H1 (cell line): ENCODE measurements around the gene RAP1GAP. TPM values are rescaled to one million over a fixed set of nuclear protein-coding genes. Genes with fewer than 3 reads are reported as not detected.

Experiments
- CTCF ChIA-PET: fragments of 300-600 bp; sonication (Branson Sonifier 250); formaldehyde crosslinking; loops from one replicate; lab custom pipeline; 2021; ENCODE audit not compliant: partially characterized antibody; lab: Charles Lee
- POLR2A ChIA-PET: fragments of 300-600 bp; sonication (Branson Sonifier 250); formaldehyde crosslinking; loops from one replicate; lab custom pipeline; 2021; ENCODE audit warnings: inconsistent platforms; ENCODE audit not compliant: partially characterized antibody; lab: Charles Lee
- DNase-seq, 2 experiments: peaks; one replicate each; pipeline versions ENCODE4 v3.0.0 to v3.0.0-alpha.2; 2010 to 2022; ENCODE audit warnings: low spot score in 2 of 2, low read depth in 1 of 2, mixed read lengths in 1 of 2
- FAIRE-seq: peaks from 2 replicates; lab custom pipeline; 2011; peaks lifted over from hg19 to GRCh38; lab: Jason Lieb, UNC
- H2AFZ ChIP-seq: 2 replicates; pipeline ENCODE4 v1.8.1; 2012; ENCODE audit warnings: low read length, inconsistent platforms
- H2AK5ac ChIP-seq: 2 replicates; pipeline ENCODE4 v1.6.1; 2013; ENCODE audit warnings: low read depth, low read length
- H2BK120ac ChIP-seq: replicated peaks from 2 replicates; pipeline ENCODE3; 2013; ENCODE audit warnings: low read depth, low read length, inconsistent platforms
- H2BK12ac ChIP-seq: 2 replicates; pipeline ENCODE4 v1.6.1; 2013; ENCODE audit warnings: low read depth, low read length
- H2BK15ac ChIP-seq: 2 replicates; pipeline ENCODE4 v1.6.1; 2013; ENCODE audit warnings: low read length
- H2BK20ac ChIP-seq: 2 replicates; pipeline ENCODE4 v1.6.1; 2013; ENCODE audit warnings: low read length
- H2BK5ac ChIP-seq: 2 replicates; pipeline ENCODE4 v1.6.1; 2013; ENCODE audit warnings: low read depth, low read length
- H3K14ac ChIP-seq: 2 replicates; pipeline ENCODE4 v1.6.1; 2013; ENCODE audit warnings: inconsistent platforms; ENCODE audit not compliant: insufficient read length
- H3K18ac ChIP-seq: 2 replicates; pipeline ENCODE4 v1.6.1; 2013; ENCODE audit warnings: low read length; ENCODE audit errors: extremely low read depth
- H3K23ac ChIP-seq: 2 replicates; pipeline ENCODE4 v1.6.1; 2013; ENCODE audit warnings: inconsistent platforms; ENCODE audit not compliant: insufficient read length
- H3K23me2 ChIP-seq: 2 replicates; pipeline ENCODE4 v1.6.1; 2013; ENCODE audit warnings: low read depth, low read length
- H3K27ac ChIP-seq: 2 replicates; pipeline ENCODE4 v1.6.1; 2011; ENCODE audit warnings: low read depth, low read length, inconsistent platforms
- H3K27me3 ChIP-seq, 4 experiments: replicated peaks in 1 of 4; 1 replicate in 1 of 4; 2 replicates in 3 of 4; pipeline versions ENCODE4 v1.6.1 to v1.8.1; 2011 to 2013; ENCODE audit warnings: low read length in 3 of 4, mild to moderate bottlenecking in 3 of 4, inconsistent platforms in 2 of 4, mixed read lengths in 2 of 4, moderate library complexity in 1 of 4; ENCODE audit not compliant: control insufficient read depth in 3 of 4, insufficient read depth in 3 of 4; ENCODE audit errors: extremely low read depth in 1 of 4
- H3K36me3 ChIP-seq, 4 experiments: 2 replicates each; pipeline versions ENCODE4 v1.6.1 to v1.8.1; 2011 to 2013; ENCODE audit warnings: mild to moderate bottlenecking in 4 of 4, low read length in 3 of 4, moderate library complexity in 2 of 4, control low read depth in 1 of 4, inconsistent platforms in 1 of 4; ENCODE audit not compliant: insufficient read depth in 4 of 4, control insufficient read depth in 2 of 4
- H3K4ac ChIP-seq: replicated peaks from 2 replicates; pipeline ENCODE3; 2013; ENCODE audit warnings: low read length, low read depth, mixed read lengths, inconsistent platforms; ENCODE audit not compliant: insufficient read length
- H3K4me1 ChIP-seq, 4 experiments: replicated peaks in 1 of 4; 1 replicate in 1 of 4; 2 replicates in 3 of 4; pipeline versions ENCODE4 v1.6.1 to v1.8.1; 2011 to 2013; ENCODE audit warnings: low read length in 3 of 4, inconsistent platforms in 2 of 4, mixed read lengths in 1 of 4; ENCODE audit not compliant: insufficient read depth in 4 of 4, control insufficient read depth in 3 of 4
- H3K4me2 ChIP-seq, 2 experiments: 2 replicates each; pipeline versions ENCODE4 v1.6.1 to v1.8.1; 2011 to 2013; ENCODE audit warnings: low read depth in 2 of 2, low read length in 2 of 2, control low read depth in 1 of 2, inconsistent platforms in 1 of 2, mild to moderate bottlenecking in 1 of 2; ENCODE audit not compliant: insufficient read depth in 1 of 2
- H3K4me3 ChIP-seq, 4 experiments: fragments of 200-600, 300-600 bp in 1 of 4; sonication (generic), shearing (Covaris generic), sonication (Bioruptor Twin) in 1 of 4; 2 replicates each; pipeline versions ENCODE4 v1.5.1 to v1.8.1; 2011 to 2016; ENCODE audit warnings: low read length in 4 of 4, low read depth in 3 of 4, control low read depth in 2 of 4, inconsistent platforms in 2 of 4, mild to moderate bottlenecking in 2 of 4, mixed read lengths in 1 of 4, moderate library complexity in 1 of 4; ENCODE audit not compliant: insufficient read depth in 2 of 4; ENCODE audit errors: extremely low read depth in 1 of 4
- H3K56ac ChIP-seq: replicated peaks from 2 replicates; pipeline ENCODE3; 2013; ENCODE audit warnings: low read depth, mild to moderate bottlenecking, mixed read lengths, low read length, inconsistent platforms; ENCODE audit not compliant: insufficient read length
- H3K79me1 ChIP-seq: 2 replicates; pipeline ENCODE4 v1.6.1; 2013; ENCODE audit warnings: low read depth, low read length, control low read depth
- H3K79me2 ChIP-seq, 2 experiments: 2 replicates each; pipeline versions ENCODE4 v1.6.1 to v1.8.1; 2012 to 2013; ENCODE audit warnings: low read length in 2 of 2, mild to moderate bottlenecking in 2 of 2, inconsistent platforms in 1 of 2; ENCODE audit not compliant: insufficient read depth in 2 of 2, control insufficient read depth in 1 of 2
- H3K9ac ChIP-seq, 4 experiments: replicated peaks in 1 of 4; 1 replicate in 1 of 4; 2 replicates in 3 of 4; pipeline versions ENCODE4 v1.6.1 to v1.8.1; 2011 to 2013; ENCODE audit warnings: low read depth in 3 of 4, low read length in 3 of 4, control low read depth in 2 of 4, mild to moderate bottlenecking in 2 of 4, moderate library complexity in 2 of 4, inconsistent platforms in 1 of 4; ENCODE audit errors: extremely low read depth in 1 of 4
- H3K9me3 ChIP-seq, 2 experiments: 2 replicates each; pipeline versions ENCODE4 v1.6.1 to v1.8.1; 2012 to 2013; ENCODE audit warnings: mild to moderate bottlenecking in 2 of 2, moderate library complexity in 2 of 2, control low read depth in 1 of 2, inconsistent platforms in 1 of 2, low read depth in 1 of 2, low read length in 1 of 2, mixed read lengths in 1 of 2; ENCODE audit not compliant: insufficient read depth in 2 of 2
- H4K20me1 ChIP-seq, 2 experiments: replicated peaks in 1 of 2; 2 replicates each; pipeline versions ENCODE3 to v1.8.1; 2011 to 2013; ENCODE audit warnings: inconsistent platforms in 2 of 2, low read length in 2 of 2, mild to moderate bottlenecking in 1 of 2; ENCODE audit not compliant: insufficient read depth in 2 of 2, control insufficient read depth in 1 of 2
- H4K5ac ChIP-seq: 2 replicates; pipeline ENCODE4 v1.6.1; 2013; ENCODE audit warnings: low read length, low read depth, mixed read lengths, inconsistent platforms; ENCODE audit not compliant: insufficient read length
- H4K8ac ChIP-seq: 2 replicates; pipeline ENCODE4 v1.8.0; 2013; ENCODE audit warnings: mild to moderate bottlenecking, moderate library complexity, low read length, inconsistent platforms; ENCODE audit not compliant: insufficient read depth; ENCODE audit errors: extremely low read depth
- H4K91ac ChIP-seq: replicated peaks from 2 replicates; pipeline ENCODE3; 2013; ENCODE audit warnings: low read length, mixed read lengths, inconsistent platforms; ENCODE audit not compliant: insufficient read length
- BACH1 ChIP-seq: IDR thresholded peaks from 2 replicates; pipeline ENCODE4 v1.6.1; 2012; ENCODE audit warnings: low read length, improper control_type of control experiment
- BRCA1 ChIP-seq: IDR thresholded peaks from 2 replicates; pipeline ENCODE4 v1.6.1; 2012; ENCODE audit warnings: low read depth, low read length, improper control_type of control experiment
- EGR1 ChIP-seq: IDR thresholded peaks from 2 replicates; pipeline ENCODE4 v1.6.1; 2011; ENCODE audit warnings: low read depth, low read length, borderline replicate concordance
- GABPA ChIP-seq: IDR thresholded peaks from 2 replicates; pipeline ENCODE4 v1.6.1; 2011; ENCODE audit warnings: mild to moderate bottlenecking, low read length, moderate library complexity, borderline replicate concordance; ENCODE audit not compliant: insufficient read depth
- HDAC6 ChIP-seq: IDR thresholded peaks from one replicate; pipeline ENCODE4 v1.7.1; 2012; ENCODE audit warnings: low read depth, mild to moderate bottlenecking, inconsistent platforms, low read length, moderate library complexity
- MAFK ChIP-seq: IDR thresholded peaks from 2 replicates; pipeline ENCODE4 v1.6.1; 2012; ENCODE audit warnings: low read depth, mild to moderate bottlenecking, improper control_type of control experiment, low read length
- POLR2A ChIP-seq, 2 experiments: IDR thresholded peaks; 1 replicate in 1 of 2; 2 replicates in 1 of 2; pipeline ENCODE4 v1.6.1; 2011; ENCODE audit warnings: low read depth in 2 of 2, low read length in 2 of 2, mild to moderate bottlenecking in 2 of 2; ENCODE audit errors: control extremely low read depth in 1 of 2
- RAD21 ChIP-seq, 2 experiments: IDR thresholded peaks in 1 of 2; conservative IDR thresholded peaks in 1 of 2; 2 replicates each; pipeline ENCODE4 v1.6.1; 2011; ENCODE audit warnings: low read depth in 2 of 2, low read length in 2 of 2, improper control_type of control experiment in 1 of 2, inconsistent platforms in 1 of 2, mild to moderate bottlenecking in 1 of 2, moderate library complexity in 1 of 2
- SP1 ChIP-seq: IDR thresholded peaks from 2 replicates; pipeline ENCODE4 v1.6.1; 2011; ENCODE audit warnings: low read depth, low read length
- ZNF274 ChIP-seq: IDR thresholded peaks from 2 replicates; pipeline ENCODE4 v1.7.0; 2012; ENCODE audit warnings: low read length, borderline replicate concordance; ENCODE audit errors: extremely low read depth
- WGBS, 2 experiments: shearing (Covaris generic) in 1 of 2; methylation state at CpG; one replicate each; pipeline versions ENCODE4 v1.1.6 to v1.1.7; 2013 to 2015; ENCODE audit warnings: low lambda C conversion rate in 2 of 2, mixed read lengths in 2 of 2, inconsistent platforms in 1 of 2, low coverage in 1 of 2, missing lambda C conversion rate in 1 of 2; ENCODE audit not compliant: insufficient replicate concordance in 2 of 2, insufficient coverage in 1 of 2, insufficient read length in 1 of 2; ENCODE audit errors: extremely low coverage in 1 of 2, missing lambda C conversion rate in 1 of 2; 5-methylcytosine and 5-hydroxymethylcytosine counted together
- polyA plus RNA-seq, 7 experiments: library from polyadenylated mRNA; depleted of rRNA in 3 of 7; stranded (reverse) in 5 of 7; unstranded in 2 of 7; fragments of >200 nt in 5 of 7; fragments of 200-250 nt in 2 of 7; gene quantifications; 1 replicate in 5 of 7; 2 replicates in 1 of 7; 4 replicates in 1 of 7; pipeline versions ENCODE4 v1.2.1 to v1.2.3, GENCODE V29; 2011 to 2013; ENCODE audit warnings: missing spikeins in 2 of 7, mixed read lengths in 2 of 7
- total RNA-seq: library from RNA; stranded (reverse); fragmentation: NEBNext Ultra II Directional; extraction: Animal tissue kit (Norgen Biotek cat#: 25700); gene quantifications from 2 replicates; pipeline ENCODE4 v1.2.1, GENCODE V29; 2021
- TF ChIP-seq, protein P1 (sequence below): IDR thresholded peaks from 2 replicates; pipeline ENCODE4 v1.6.1; 2012; ENCODE audit warnings: inconsistent platforms

The RAP1GAP gene
- total and polyA plus RNA-seq, 2 of the 8 experiments (the other 6 are each of a cell fraction or from before 2014, with no cell fraction given), result 8.4 TPM

DNA sequence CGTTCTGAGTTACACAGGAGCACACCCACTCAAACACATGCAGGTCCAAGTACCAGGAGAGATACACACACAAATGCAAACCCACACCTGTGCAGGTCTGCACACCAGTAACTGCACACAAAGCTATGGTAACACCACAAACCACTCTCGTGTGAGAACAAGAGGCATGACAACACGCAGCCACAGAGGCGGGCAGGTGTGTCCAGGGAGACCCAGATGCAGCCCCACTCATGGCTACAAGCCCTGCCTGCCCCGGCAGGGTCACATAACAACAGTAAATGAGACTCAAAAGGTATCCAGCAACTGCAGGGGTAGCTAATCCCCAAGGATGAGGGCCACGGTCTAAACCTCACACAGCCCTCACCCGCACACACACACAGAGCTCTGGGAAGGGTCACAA is 48.1 kb downstream of the RAP1GAP start:
- Histone ChIP-seq H3K9me3 (no peaks in the 10 kb centered on the region), H2BK20ac (no peak overlapping the region), H2AFZ (no peak overlapping the region), H2BK15ac (0 out of 2 replicates have a peak overlapping the region, but pooled peaks have one; percentile 36), H2BK5ac (no peak overlapping the region), H3K4me3 (no peak overlapping the region), H3K36me3 (no peaks in the 10 kb centered on the region), H4K91ac (no peak overlapping the region), H3K4me1 (peaks cover 0 to 23% (median 17%) of the 10 kb centered on the region in 4 experiments; a peak in 6 of 7 replicates), H3K56ac (no peak overlapping the region), H4K8ac (no peak overlapping the region), H3K4me2 (peak overlapping the region in 1 of 2 experiments; percentile 68; a peak in 1 of 4 replicates), H2BK12ac (peak overlapping the region; percentile 19; the same call in 1 of the 2 replicates), H3K14ac (no peak overlapping the region), H3K27ac (no peak overlapping the region), H3K18ac (no peak overlapping the region), H4K5ac (no peak overlapping the region), H2AK5ac (no peak overlapping the region; the same call in 1 of the 2 replicates), H4K20me1 (peaks cover 3 to 13% of the 10 kb centered on the region in 2 experiments), H3K27me3 (peaks cover 0 to 26% (median 13%) of the 10 kb centered on the region in 4 experiments; a peak in 5 of 7 replicates)
- CTCF ChIA-PET, result interaction anchor here (0.6 to 1.6 kb wide), 5 partner anchors 10 to 50 kb away, joined by 3 to 7 read pairs (median 3); no protein-coding TSS in a partner anchor
- POLR2A ChIA-PET, result interaction anchor here (1.0 to 2.9 kb wide), 3 partner anchors 11 to 23 kb away, joined by 3 to 14 read pairs (median 5); no protein-coding TSS in a partner anchor
- no peak for FAIRE-seq
- TF ChIP-seq GABPA (no peak), SP1 (no peak), EGR1 (no peak), POLR2A (IDR thresholded peaks at IDR 0.05; ENCODE audit: control extremely low read depth in 1 of 2, low read depth in 2 of 2, low read length in 2 of 2) (no peak), MAFK (no peak), ZNF274 (no peak), BRCA1 (no peak), BACH1 (no peak), RAD21 (IDR thresholded peaks at IDR 0.05 in 1 of 2, conservative IDR thresholded peaks at IDR 0.05 in 1 of 2; ENCODE audit: low read depth in 2 of 2, low read length in 2 of 2) (no peak), HDAC6 (no peak)
- TF ChIP-seq, protein P1, sequence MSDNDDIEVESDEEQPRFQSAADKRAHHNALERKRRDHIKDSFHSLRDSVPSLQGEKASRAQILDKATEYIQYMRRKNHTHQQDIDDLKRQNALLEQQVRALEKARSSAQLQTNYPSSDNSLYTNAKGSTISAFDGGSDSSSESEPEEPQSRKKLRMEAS, result no peak
- TF ChIP-seq, all 59 proteins: peak for 0
- DNase-seq, result no peak
- Histone ChIP-seq H3K79me1 (no peaks in the 10 kb centered on the region), H3K23ac (no peak overlapping the region), H3K23me2 (peaks cover 3% of the 10 kb centered on the region), H2BK120ac (no peak overlapping the region), H3K4ac (no peak overlapping the region), H3K79me2 (no peaks in the 10 kb centered on the region), H3K9ac (no peak overlapping the region)
- 78% methylated on average over 7 of the region's 7 CpGs; no CpG with 5 or more reads in 1 of the 2 experiments for WGBS, 2 experiments
